HG03565 (cell line): ENCODE results near the gene PCOLCE2.
"Not testable (repeated sequence)": the region's sequence is repeated elsewhere in the genome, so short reads cannot be mapped to it uniquely, and the experiment has no call there.

Experiments used
- ATAC-seq: cut with Tn5 transposase; IDR thresholded peaks from one replicate; pipeline ENCODE4 v1.9.1; 2021; ENCODE audit warnings: mild to moderate bottlenecking, moderate library complexity; ENCODE audit not compliant: unreplicated experiment

The PCOLCE2 gene

DNA sequence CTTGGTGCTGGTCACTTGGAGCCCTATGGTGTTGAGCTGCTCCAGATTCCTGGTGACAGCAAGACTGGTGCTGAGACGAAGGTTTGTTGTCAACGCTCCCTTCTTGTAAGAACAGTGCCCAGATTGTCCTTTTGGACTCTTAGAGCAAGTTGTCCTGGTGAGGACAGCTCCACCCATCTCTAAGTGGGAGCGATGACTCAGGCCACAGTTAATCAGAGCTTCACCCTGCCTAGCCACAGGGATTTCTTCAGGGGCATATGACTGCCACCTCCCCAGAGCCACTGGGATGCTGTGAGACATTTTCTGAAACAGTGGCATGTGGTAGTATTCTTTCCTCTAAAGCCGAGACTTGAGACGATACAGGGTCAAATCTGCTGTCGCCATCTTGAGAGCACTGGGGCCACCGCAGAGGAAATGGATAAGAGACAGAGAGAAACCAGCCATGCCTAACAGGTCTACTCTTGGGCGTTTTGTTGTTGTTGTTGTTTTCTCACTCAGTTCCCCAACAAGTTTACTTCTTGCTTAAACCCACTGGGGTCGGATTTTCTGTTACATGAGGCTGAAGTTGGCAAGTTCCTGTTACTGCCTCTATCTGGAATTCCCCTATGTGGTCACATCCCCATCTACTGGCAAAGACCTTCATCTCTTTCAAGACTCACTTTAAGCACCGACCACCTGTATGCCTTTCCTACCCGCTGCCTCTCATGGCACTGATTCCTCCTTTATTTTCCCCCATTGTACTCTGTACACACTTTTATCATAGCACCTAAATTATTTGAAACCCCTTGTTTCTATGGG is 16.0 kb upstream of the PCOLCE2 start:
- no peak for ATAC-seq

DNA sequence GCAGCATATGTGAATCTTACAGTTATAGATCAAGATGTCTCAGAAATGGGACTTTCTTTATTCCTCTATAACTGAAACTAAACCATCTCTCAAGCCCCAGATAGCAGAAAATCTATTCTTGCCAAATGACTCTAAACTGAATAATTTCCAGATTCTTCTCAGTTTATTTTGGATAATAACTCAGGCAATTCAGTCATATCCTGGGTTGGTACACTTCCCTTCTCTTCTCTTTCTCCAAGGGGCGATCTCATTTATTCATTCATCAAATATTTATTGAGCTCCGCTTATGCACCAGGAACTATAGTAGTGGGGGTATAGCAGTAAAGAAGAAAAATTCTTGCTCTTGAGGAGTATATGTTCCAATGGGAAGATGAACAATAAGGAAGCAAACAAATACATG is 13.5 kb upstream of the PCOLCE2 start:
- no peak for ATAC-seq

DNA sequence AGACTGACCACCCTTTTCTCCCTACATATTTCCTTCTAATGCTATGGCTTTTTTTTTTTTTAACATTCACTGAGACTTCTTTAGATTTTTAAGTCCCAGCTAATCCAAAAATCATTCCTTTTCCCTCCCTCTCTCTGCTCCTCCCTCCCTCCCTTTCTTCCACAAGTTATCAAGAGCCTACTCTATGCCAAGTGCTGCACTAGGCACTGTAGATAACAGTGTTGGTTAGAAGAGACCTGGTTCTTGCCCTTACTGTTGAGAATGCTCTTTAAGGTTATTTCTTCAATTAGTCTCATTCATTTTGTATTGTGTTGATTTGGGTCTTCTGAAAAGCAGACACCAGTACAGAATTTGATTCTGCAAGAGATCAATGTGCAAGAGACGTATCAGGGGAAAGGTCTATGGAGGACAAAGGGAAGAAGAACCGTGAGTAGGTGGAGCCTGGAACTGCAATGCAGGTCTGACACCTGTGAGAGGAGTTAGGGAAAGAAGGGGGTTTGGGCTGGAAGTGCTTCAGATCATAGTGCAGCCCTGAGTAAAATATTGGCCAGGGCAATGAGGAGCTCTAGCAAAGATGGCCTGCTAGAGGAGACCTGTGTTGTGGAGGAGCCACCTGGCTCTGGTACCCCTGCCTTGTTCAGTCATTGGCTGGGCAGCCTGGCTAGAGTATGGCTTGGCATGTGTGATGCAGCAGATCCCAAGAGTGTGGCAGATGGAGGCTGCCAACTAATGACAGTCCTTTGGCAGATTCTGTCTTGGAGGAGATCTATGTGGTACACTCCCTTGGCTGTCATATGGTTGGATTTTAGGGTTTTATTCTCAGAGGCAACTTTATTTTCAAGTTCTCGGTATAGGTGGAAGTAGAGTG is 9.7 kb upstream of the PCOLCE2 start:
- no peak for ATAC-seq

DNA sequence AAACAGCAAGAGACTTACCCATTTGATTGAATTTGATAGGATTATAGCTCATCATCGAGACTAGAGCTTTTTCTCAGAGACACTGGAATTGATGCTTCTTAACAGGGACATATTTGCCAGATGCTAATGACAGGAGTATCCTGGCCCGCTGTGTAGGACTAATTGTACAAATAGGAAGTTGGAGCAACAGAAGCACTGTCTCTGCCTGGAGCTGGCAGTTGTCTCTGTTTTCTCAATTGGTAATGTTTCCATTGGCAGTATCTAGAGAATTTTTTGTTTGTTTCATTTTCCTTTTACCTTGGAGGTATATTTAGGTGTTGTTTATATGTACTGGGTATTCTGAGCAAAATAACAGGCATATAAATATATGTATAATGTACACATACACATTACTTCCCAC is 8.9 kb upstream of the PCOLCE2 start:
- no peak for ATAC-seq

DNA sequence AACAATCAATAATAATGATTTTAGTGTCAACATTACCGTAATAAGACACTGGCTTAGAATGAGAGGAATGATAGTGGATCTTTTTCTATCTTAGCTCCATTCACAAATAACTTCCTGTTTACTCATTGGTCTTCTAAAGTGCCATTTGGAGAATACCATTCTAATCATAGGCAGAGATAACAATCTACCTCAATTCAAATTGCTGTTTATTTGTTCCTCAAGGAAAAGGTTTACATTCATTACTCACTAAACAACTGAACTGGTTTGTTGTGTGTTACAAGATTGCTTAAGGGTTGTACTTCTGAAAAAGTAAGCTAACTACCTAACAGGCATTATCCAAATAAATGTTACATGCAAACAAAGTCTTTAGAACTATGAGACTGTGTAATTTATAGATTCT is 8.1 kb upstream of the PCOLCE2 start:
- no peak for ATAC-seq

DNA sequence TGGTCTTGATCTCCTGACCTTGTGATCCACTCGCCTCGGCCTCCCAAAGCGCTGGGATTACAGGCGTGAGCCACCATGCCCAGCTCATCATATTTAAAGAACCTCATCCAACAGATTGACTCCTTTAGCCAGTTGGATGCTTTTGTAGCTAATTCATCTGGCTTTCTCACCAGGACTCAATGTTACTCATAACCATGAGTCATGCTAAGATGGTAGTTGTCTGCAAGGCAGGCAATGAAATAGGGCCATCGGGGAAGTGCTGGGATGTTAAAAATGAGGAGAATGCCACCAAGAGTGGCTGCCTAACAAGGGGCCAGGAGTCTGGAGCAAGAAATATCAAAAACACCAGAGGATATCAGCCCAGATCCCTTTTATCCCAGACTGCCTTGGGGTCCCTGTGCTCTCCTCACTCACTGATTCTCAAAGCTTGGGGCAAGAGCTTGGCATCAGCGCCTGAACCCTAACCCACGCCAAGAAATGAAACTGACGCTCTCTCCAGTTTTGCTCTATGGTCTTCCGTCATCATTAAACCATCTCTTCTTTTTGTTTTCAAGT is 7.4 kb upstream of the PCOLCE2 start:
- ATAC-seq, result no peak

DNA sequence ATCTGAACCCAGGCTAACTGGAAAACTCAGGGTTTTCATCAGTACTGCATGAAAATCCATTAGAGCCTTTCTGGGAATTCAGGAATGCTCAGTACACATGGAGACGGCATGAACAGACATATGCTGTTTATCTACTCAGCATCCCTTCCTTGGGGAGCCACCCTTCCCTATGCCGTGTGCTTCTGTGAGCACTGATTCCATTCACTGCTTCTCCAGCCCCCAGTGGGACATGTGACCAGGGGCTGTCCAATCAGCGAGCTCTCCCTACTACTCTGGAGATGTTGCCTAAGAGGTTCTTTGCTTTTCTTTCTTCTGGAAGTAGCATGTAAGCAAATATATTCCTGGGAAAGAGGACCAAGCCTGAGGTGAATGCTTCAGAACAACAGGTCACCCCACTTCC is 5.6 kb upstream of the PCOLCE2 start:
- no peak for ATAC-seq

DNA sequence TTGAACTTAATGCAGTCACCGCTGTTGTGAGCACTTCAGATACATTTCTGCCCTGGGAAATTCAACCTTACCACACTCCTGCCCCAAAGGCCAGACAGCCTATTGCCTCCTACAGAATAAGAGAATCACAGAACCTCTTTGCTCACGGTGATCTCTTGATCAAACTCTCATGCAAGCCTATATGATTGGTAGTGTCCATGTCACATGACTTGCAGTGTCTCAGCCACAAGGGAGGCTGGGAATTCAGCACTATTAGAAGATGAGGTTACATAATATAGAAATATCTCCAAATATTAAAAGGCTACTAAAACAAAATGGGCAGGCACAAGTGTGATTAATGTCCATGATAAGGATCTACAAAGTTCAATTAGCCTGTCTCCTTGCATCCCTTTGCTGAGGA is 3.8 kb upstream of the PCOLCE2 start:
- ATAC-seq, result no peak

DNA sequence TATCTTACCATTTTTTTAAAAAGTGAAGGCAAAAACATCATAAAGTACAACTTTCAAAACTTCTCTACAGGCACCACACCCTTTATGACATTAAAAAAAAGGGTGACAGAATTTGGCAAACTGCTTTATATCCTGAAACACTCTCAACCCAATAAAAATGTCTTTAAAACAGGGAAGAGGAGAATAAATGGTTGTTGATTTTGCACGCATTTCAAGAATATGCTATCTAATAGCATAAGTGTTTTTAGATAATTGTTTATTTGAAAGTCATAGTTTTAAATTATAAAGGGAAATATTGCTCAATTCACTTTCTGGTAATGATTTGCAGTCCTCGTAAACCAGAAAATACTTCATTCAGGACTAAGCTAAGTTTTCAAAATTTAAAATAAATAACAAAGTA is 1.7 kb upstream of the PCOLCE2 start:
- ATAC-seq, result no peak

DNA sequence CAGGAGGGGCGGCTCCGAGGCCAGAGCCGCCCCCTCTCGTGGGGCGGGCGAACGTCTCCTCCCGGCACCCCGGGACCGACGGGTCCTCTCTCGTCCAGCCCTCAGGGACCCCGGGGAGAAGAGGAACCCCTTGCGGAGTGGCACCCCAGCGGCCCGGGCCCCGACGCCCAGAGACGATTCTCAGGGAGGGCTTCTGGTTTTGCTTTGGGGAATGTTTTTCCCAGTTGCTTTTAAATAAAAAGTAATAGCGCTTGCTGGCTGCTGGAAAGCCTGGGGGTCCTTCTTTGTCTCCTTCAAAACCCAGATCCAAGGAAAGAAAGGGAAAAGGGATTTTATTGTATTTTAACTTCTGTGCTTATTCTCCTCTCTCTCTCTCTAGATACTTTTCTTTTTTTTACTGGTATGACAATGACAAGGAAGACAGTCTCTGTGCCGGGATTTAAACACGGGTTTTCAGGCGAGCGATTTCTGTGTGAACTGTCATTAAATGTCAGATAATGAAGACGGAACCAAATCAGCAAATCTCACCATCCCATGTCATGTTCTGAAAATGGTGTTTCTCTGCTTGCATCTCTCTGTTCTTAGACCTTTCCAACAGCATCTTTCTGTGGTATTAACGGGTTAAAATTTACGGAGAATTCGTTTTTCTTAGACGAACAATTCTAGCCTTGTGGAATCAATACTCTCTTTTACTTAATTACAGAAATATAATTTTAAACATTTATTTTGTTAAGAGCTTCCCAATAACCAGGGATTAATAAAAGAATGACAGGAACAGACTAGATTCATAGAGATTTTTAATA is 530 bp upstream of the PCOLCE2 start:
- ATAC-seq, result no peak

DNA sequence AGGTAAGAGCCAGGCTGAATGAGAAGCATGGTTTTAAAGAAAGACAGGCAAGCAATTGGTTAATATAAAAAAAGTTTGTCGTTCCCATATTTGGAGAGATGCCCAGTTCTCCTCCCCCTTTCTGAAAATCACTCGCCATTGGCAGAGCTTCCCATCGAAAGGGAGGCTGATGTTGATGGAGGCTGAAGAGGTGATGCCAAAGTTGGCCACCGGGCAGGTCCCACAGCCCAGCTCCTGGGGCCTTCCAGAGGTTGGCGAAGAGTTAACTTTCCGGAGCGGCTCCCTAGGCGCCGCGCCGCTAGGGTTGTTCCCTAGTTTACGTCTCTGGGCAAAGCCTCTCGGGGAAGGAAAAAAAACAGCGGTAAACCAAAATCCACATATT is 793 bp downstream of the PCOLCE2 start:
- no peak for ATAC-seq

DNA sequence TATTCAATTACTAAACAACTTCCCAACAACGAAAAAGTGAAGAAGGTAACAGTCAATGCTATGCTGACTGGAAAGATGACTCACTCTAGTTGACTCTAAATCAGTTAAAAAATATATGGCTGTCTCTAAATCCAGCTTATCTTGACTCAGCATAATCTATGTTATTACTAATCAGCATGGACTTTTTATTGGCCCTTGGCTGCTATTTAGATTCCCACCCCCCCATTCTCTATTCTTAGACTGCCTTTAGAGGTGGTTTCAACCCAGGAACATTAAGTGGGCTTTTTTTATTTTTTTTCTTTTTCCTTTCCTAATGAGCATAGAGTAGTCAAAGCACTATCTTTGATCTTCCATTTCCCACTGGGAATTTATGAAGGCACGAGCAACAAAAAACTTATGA is 1.9 kb downstream of the PCOLCE2 start:
- ATAC-seq, result no peak

DNA sequence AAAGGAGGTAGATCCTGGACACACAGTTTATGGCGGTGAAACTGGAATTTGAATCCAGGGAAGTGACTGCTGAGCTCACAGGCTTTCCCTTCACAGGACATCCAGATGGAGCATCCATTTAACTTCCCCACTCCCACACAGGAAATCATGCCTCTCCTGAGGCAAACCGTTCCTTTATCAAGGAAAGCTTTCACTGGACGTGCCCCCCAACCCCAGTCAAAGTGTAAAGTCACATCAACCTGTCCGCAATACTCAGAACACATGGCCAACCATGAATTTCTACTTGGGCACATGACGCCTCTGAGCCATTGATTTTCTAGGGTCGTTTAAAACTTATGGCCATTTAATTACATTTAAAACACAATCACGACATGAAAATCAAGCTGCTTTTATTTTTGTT is 2.9 kb downstream of the PCOLCE2 start:
- no peak for ATAC-seq

DNA sequence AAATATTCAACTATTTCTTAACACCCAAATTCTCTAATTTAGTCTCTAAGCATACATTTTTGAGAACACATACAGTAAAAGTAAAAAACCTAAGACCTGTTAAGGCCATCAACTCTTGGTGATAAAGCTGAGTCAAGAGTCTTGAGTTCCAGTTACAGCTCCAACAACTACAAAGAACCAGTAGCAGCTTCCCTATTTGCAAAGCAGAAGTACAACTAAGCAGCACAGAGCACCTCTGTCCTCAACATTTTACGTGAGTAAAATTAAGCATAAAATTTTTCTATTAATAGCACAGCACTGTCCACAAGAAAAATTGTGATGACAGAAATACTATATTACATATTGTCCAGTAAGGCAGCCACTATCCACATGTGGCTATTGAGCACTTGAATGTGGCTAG is 4.4 kb downstream of the PCOLCE2 start:
- ATAC-seq, result no peak

DNA sequence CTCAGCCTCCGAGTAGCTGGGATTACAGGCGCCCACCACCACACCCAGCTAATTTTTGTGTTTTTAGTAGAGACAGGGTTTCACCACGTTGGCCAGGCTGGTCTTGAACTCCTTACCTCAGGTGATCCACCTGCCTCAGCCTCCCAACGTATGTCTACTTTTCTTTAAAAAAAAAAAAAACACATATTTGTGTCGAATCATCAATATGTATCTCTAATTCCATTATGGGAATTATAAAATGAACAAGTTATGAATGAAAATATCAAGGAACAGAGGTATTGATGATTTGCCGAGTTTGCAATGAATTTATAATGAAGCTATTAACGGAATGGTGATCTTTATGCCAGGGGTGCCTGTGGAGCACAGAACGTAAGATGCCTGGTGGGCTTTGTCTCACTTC is 5.3 kb downstream of the PCOLCE2 start:
- not testable (repeated sequence) for ATAC-seq

DNA sequence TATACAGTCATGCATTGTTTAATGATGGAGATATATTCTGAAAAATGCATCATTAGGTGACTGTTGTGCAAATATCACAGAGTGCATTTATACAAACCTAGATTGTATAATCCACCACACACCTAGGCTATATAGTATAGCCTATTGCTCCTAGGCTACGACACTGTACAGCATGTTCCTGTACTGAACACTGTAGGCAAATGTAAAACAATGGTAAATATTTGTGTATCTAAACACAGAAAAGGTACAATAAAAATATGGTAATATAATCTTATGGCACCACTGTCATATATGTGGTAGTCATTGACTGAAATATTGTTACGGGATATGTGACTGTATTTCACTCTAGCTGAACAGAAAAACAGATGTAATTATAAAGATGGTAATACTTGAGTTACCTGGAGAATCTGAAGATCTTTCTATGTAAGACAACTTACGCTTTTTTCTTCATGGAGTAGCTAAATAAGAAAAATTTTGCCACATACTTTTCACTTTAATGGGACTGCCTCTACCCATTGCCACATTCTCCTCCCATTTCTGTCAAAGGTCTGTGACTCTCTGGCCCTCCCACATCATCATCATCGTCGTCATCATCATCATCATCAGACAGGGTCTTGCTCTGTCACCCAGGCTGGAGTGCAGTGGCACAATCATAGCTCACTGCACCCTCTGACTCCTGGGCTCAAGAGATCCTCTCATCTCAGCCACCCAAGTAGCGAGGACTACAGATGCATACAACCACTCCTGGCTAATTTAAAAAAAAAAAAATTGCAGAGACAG is 7.2 kb downstream of the PCOLCE2 start:
- no peak for ATAC-seq

DNA sequence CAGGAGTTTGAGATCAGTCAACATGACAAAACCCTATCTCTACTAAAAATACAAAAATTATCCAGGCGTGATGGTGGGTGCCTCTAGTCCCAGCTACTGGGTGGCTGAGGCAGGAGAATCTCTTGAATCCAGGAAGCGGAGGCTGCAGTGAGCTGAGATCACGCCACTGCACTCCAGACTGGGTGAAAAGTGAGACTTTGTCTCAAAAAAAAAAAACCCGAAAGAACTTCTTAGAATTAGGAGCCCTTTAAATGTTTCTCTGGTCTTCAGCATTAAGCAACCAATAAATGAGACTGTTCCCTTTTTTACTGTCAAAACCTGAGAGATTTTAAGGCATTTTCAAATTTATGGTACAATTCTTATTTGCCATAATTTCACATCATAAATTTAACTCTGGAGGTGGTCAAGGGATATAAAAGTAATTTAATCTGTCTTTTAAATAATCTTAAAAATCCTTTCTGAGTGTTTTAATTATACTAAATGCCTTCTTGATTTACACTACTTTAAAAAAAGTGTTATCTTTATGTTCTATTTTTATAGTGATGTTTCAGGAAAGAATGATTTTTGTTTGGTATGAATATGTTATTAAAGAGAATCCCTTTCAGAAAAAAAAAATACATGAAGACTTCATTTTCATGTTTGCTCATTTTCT is 10.1 kb downstream of the PCOLCE2 start:
- ATAC-seq, result no peak

DNA sequence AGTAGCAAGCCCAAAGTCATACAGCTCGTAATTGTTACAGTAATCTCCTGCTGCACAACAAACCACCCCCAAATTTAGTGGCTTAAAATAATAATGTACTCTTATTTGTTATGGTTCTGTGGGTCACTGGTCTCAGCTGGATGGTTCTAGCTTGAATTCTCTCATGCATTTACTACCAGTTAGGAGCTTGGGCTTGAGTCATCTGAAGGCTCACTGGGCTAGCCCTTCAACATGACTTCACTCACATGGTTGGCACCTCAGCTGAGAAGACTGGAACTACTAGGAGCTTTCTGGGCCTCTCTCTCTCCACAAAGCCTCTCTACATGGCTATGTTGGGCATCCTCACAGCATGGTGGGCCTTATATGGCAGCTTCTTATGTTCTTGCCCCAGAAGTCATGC is 12.5 kb downstream of the PCOLCE2 start:
- no peak for ATAC-seq

DNA sequence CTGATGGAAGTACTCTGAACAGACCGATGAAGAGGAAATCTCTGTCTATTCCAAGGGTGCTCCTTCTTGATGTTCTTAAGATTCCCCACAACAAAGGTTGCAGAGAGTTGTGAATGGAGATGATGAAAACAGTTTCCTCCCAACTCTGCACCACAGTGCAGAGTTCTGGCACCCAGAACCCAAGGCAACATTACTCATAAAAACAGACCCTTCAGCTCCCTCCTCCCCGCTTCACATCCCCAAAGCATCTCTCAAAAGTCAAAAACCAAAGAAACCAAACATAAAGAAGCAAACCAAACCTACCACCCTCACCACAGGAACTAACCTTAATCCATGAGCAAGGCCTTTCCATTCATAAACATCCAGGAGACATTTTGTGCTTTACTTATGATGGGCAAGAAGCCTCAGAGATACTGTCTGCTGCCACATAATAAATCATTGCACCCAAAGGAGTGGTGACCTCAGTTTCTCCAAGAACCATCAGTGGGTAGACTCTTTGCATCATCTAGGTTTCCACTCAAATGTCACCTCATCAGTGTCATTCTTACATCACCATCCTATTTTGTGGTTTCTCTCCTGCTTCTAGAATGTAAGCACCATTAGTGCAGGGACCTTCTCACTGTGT is 13.2 kb downstream of the PCOLCE2 start:
- no peak for ATAC-seq
